Tibial artery (tissue), 4 donors: ENCODE measurements around the gene GLS2.

Experiments used
- DNase-seq, 2 donors: peaks; one replicate each; pipeline ENCODE4 v3.0.0-alpha.2; 2019
- H3K27ac ChIP-seq, 2 donors: fragments of 200-600 bp; sonication (generic) in 1 of 2; 1 replicate in 1 of 2; 2 replicates in 1 of 2; pipeline ENCODE4 v1.5.1; 2018 to 2019; ENCODE audit warnings: mild to moderate bottlenecking in 1 of 2
- H3K27me3 ChIP-seq, 2 donors: fragments of 200-600 bp; sonication (generic) in 1 of 2; one replicate each; pipeline versions ENCODE4 v1.5.1 to v1.6.0; 2016 to 2019
- H3K36me3 ChIP-seq, 3 donors: fragments of 200-600 bp; sonication (generic) in 2 of 3; one replicate each; pipeline ENCODE4 v1.5.1; 2016 to 2019; ENCODE audit warnings: mild to moderate bottlenecking in 2 of 3
- H3K4me1 ChIP-seq, 4 donors: fragments of 200-600 bp; sonication (generic) in 2 of 4; 1 replicate in 3 of 4; 2 replicates in 1 of 4; pipeline ENCODE4 v1.5.1; 2016 to 2019
- H3K4me3 ChIP-seq, 2 donors: fragments of 200-600 bp; sonication (generic) in 1 of 2; 1 replicate in 1 of 2; 2 replicates in 1 of 2; pipeline ENCODE4 v1.5.1; 2018 to 2019; ENCODE audit warnings: mild to moderate bottlenecking in 2 of 2
- H3K9me3 ChIP-seq, 3 donors: fragments of 200-600 bp; sonication (generic) in 1 of 3; one replicate each; pipeline ENCODE4 v1.5.1; 2016 to 2019
- CTCF ChIP-seq, 2 experiments: fragments of 200-600 bp in 1 of 2; fragments of 450-650 bp in 1 of 2; IDR thresholded peaks; one replicate each; pipeline ENCODE4 v1.5.1; 2017 to 2019; ENCODE audit warnings: antibody characterized with exemption in 2 of 2, mild to moderate bottlenecking in 1 of 2, moderate library complexity in 1 of 2
- intact Hi-C: fragments of 100-400 bp; cut with DNase I; formaldehyde crosslinking; loops from one replicate; pipeline ENCODE4 v1.15.0; 2023; ENCODE audit warnings: low total_unique reads

The GLS2 gene

GRCh38 chr12:56434828-56435227 is 53.1 kb downstream of the GLS2 start:
- Histone ChIP-seq H3K27me3 (no peaks in the 10 kb centered on the region), H3K27ac (no peak overlapping the region), H3K9me3 (no peaks in the 10 kb centered on the region), H3K4me1 (no peaks in the 10 kb centered on the region), H3K36me3 (peaks cover 0 to 4% (median 0%) of the 10 kb centered on the region in 3 donors), H3K4me3 (no peak overlapping the region)
- TF ChIP-seq CTCF (IDR thresholded peaks at IDR 0.05), result no peak
- no peak for DNase-seq
- intact Hi-C loops, result no loop called here

DNA sequence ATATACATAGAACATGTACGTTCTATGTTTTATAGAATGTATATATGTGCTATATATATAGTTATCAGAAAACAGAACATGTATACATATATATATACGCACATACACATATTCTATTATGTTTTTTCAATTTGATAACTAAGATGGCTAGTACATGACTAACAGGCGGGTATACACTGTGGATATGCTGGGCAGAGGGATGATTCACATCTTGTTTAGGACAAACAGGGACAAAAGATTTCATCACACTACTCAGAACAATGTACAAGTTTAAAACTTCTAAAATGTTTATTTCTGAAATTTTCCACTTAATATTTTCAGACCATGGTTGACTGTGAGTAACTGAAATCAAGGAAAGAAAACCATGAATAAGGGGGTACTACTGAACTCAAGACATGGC is 56.1 kb downstream of the GLS2 start:
- Histone ChIP-seq H3K36me3 (peaks cover 0 to 22% (median 0%) of the 10 kb centered on the region in 3 donors), H3K4me1 (no peaks in the 10 kb centered on the region), H3K27me3 (no peaks in the 10 kb centered on the region), H3K27ac (no peak overlapping the region), H3K9me3 (no peaks in the 10 kb centered on the region), H3K4me3 (no peak overlapping the region)
- no peak for DNase-seq
- TF ChIP-seq CTCF (IDR thresholded peaks at IDR 0.05), result no peak
- intact Hi-C loops, result no loop called here

- Histone ChIP-seq H3K4me1 (no peaks in the 10 kb centered on the region), H3K36me3 (peaks cover 0 to 22% (median 0%) of the 10 kb centered on the region in 3 donors), H3K9me3 (no peaks in the 10 kb centered on the region), H3K27ac (no peak overlapping the region), H3K27me3 (no peaks in the 10 kb centered on the region), H3K4me3 (no peak overlapping the region)
- intact Hi-C loops, result no loop called here
- no peak for TF ChIP-seq CTCF (IDR thresholded peaks at IDR 0.05)
- no peak for DNase-seq
Measured at GRCh38 chr12:56431288-56431687, 56.7 kb downstream of the GLS2 start.

DNA sequence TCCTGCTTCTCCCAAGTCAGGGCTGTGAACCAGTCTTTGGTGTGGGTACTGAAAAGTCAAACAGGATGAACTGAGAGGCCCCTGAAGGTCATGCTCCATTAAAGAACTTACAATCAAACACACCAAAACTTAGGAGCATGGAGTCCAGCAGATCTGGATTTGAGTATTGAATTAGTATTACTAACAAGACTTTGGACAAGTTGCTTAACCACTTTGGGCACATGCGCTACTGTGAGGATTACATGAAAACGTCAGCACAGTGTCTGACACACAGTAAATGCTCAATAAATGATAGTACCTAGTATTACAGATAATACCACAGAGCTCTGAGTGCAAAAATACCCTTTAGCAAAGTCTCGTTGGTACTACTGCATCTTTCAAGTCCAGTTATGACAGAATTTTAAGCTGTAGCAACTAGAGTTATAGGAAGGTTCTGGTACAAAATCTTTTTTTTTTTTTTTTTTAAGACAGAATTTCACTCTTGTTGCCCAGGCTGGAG is 62.0 kb downstream of the GLS2 start:
- Histone ChIP-seq H3K36me3 (peaks cover 0 to 56% (median 0%) of the 10 kb centered on the region in 3 donors), H3K4me1 (no peaks in the 10 kb centered on the region), H3K4me3 (no peak overlapping the region), H3K27ac (no peak overlapping the region), H3K9me3 (no peaks in the 10 kb centered on the region), H3K27me3 (no peaks in the 10 kb centered on the region)
- TF ChIP-seq CTCF (IDR thresholded peaks at IDR 0.05), result no peak
- DNase-seq, result no peak
- intact Hi-C loops, result no loop called here

GRCh38 chr12:56425193-56425592 is 62.8 kb downstream of the GLS2 start:
- H3K4me1 ChIP-seq, result no peaks in the 10 kb centered on the region
- TF ChIP-seq CTCF (IDR thresholded peaks at IDR 0.05), result no peak
- intact Hi-C loops, result no loop called here

More at GRCh38 chr12:56425193-56425592, 62.8 kb downstream of the GLS2 start:
- H3K27ac ChIP-seq, result no peak overlapping the region
- DNase-seq, result no peak
- H3K27me3 ChIP-seq, result no peaks in the 10 kb centered on the region
- H3K4me3 ChIP-seq, result no peak overlapping the region
- H3K9me3 ChIP-seq, result no peaks in the 10 kb centered on the region
- H3K36me3 ChIP-seq, result peaks cover 0 to 64% (median 0%) of the 10 kb centered on the region in 3 donors
